Muscle layer of duodenum (tissue), 2 donors: ENCODE measurements around the gene LRPPRC.

ENCODE experiments used
- H3K27ac ChIP-seq: one replicate; pipeline ENCODE4 v1.7.0; 2013; ENCODE audit warnings: mild to moderate bottlenecking, low read length
- H3K27me3 ChIP-seq: one replicate; pipeline ENCODE4 v1.7.0; 2013; ENCODE audit warnings: low read depth, mild to moderate bottlenecking, control low read depth, low read length
- H3K36me3 ChIP-seq, 2 donors: one replicate each; pipeline ENCODE4 v1.7.0; 2013; ENCODE audit warnings: low read length in 2 of 2, control low read depth in 1 of 2, mild to moderate bottlenecking in 1 of 2; ENCODE audit not compliant: insufficient read depth in 2 of 2, control insufficient read depth in 1 of 2
- H3K4me1 ChIP-seq, 2 donors: one replicate each; pipeline ENCODE4 v1.7.0; 2013; ENCODE audit warnings: low read length in 2 of 2, mild to moderate bottlenecking in 2 of 2, control low read depth in 1 of 2, moderate library complexity in 1 of 2; ENCODE audit not compliant: insufficient read depth in 2 of 2, control insufficient read depth in 1 of 2
- H3K4me3 ChIP-seq, 2 donors: one replicate each; pipeline ENCODE4 v1.7.0; 2013; ENCODE audit warnings: low read length in 2 of 2, low read depth in 1 of 2, mild to moderate bottlenecking in 1 of 2
- H3K9me3 ChIP-seq, 2 donors: one replicate each; pipeline ENCODE4 v1.7.0; 2013; ENCODE audit warnings: low read length in 2 of 2, control low read depth in 1 of 2, mild to moderate bottlenecking in 1 of 2; ENCODE audit not compliant: control insufficient read depth in 1 of 2
- donor health status: healthy.

Gene LRPPRC

GRCh38 chr2:44009136-44009735 lies 13.4 kb upstream of the LRPPRC start:
- Histone ChIP-seq H3K4me3 (no peak overlapping the region), H3K36me3 (no peaks in the 10 kb centered on the region), H3K27ac (no peak overlapping the region), H3K4me1 (no peaks in the 10 kb centered on the region), H3K27me3 (no peaks in the 10 kb centered on the region), H3K9me3 (no peaks in the 10 kb centered on the region)

GRCh38 chr2:44005846-44006245 lies 10.1 kb upstream of the LRPPRC start:
- Histone ChIP-seq H3K4me3 (no peak overlapping the region), H3K27ac (no peak overlapping the region), H3K9me3 (no peaks in the 10 kb centered on the region), H3K4me1 (no peaks in the 10 kb centered on the region), H3K27me3 (no peaks in the 10 kb centered on the region), H3K36me3 (no peaks in the 10 kb centered on the region)

GRCh38 chr2:44004735-44005602 lies 9.2 kb upstream of the LRPPRC start:
- no peaks in the 10 kb centered on the region for H3K36me3 ChIP-seq
- H3K4me1 ChIP-seq: no peaks in the 10 kb centered on the region
- no peaks in the 10 kb centered on the region for H3K9me3 ChIP-seq
- no peak overlapping the region for H3K4me3 ChIP-seq
- H3K27ac ChIP-seq: no peak overlapping the region
- H3K27me3 ChIP-seq: no peaks in the 10 kb centered on the region

- Histone ChIP-seq H3K27me3 (no peaks in the 10 kb centered on the region), H3K9me3 (no peaks in the 10 kb centered on the region), H3K36me3 (no peaks in the 10 kb centered on the region), H3K4me3 (no peak overlapping the region), H3K4me1 (no peaks in the 10 kb centered on the region), H3K27ac (no peak overlapping the region)
Observed at GRCh38 chr2:44001716-44002115, 5.9 kb upstream of the LRPPRC start.

GRCh38 chr2:43998263-43998662 lies 2.5 kb upstream of the LRPPRC start:
- Histone ChIP-seq H3K4me1 (peaks cover 0 to 19% of the 10 kb centered on the region in 2 donors), H3K27me3 (no peaks in the 10 kb centered on the region), H3K27ac (no peak overlapping the region), H3K36me3 (no peaks in the 10 kb centered on the region), H3K4me3 (no peak overlapping the region), H3K9me3 (no peaks in the 10 kb centered on the region)

GRCh38 chr2:43993437-43993836 lies 2.4 kb downstream of the LRPPRC start:
- H3K4me1 ChIP-seq: peaks cover 0 to 32% of the 10 kb centered on the region in 2 donors
- no peaks in the 10 kb centered on the region for H3K27me3 ChIP-seq
- H3K4me3 ChIP-seq: no peak overlapping the region
- no peak overlapping the region for H3K27ac ChIP-seq
- peaks cover 11 to 15% of the 10 kb centered on the region in 2 donors for H3K36me3 ChIP-seq
- H3K9me3 ChIP-seq: no peaks in the 10 kb centered on the region

GRCh38 chr2:43989545-43989944 lies 6.2 kb downstream of the LRPPRC start:
- peaks cover 11 to 15% of the 10 kb centered on the region in 2 donors for H3K36me3 ChIP-seq
- peaks cover 0 to 25% of the 10 kb centered on the region in 2 donors for H3K4me1 ChIP-seq
- no peaks in the 10 kb centered on the region for H3K27me3 ChIP-seq

GRCh38 chr2:43986600-43986999 lies 9.2 kb downstream of the LRPPRC start:
- no peak overlapping the region for H3K27ac ChIP-seq
- peaks cover 3 to 7% of the 10 kb centered on the region in 2 donors for H3K36me3 ChIP-seq
- no peaks in the 10 kb centered on the region for H3K9me3 ChIP-seq
- H3K27me3 ChIP-seq: no peaks in the 10 kb centered on the region
- H3K4me1 ChIP-seq: no peaks in the 10 kb centered on the region
- no peak overlapping the region for H3K4me3 ChIP-seq

More at GRCh38 chr2:43989545-43989944, 6.2 kb downstream of the LRPPRC start:
- H3K9me3 ChIP-seq: no peaks in the 10 kb centered on the region
- H3K27ac ChIP-seq: no peak overlapping the region
- H3K4me3 ChIP-seq: no peak overlapping the region

GRCh38 chr2:43985359-43985758 lies 10.4 kb downstream of the LRPPRC start:
- Histone ChIP-seq H3K27me3 (no peaks in the 10 kb centered on the region), H3K4me1 (no peaks in the 10 kb centered on the region), H3K9me3 (no peaks in the 10 kb centered on the region), H3K27ac (no peak overlapping the region), H3K36me3 (peaks cover 0 to 18% of the 10 kb centered on the region in 2 donors), H3K4me3 (no peak overlapping the region)

GRCh38 chr2:43984533-43984932 lies 11.3 kb downstream of the LRPPRC start:
- peaks cover 5 to 18% of the 10 kb centered on the region in 2 donors for H3K36me3 ChIP-seq
- no peaks in the 10 kb centered on the region for H3K4me1 ChIP-seq
- no peaks in the 10 kb centered on the region for H3K27me3 ChIP-seq

GRCh38 chr2:43980902-43981301 lies 14.9 kb downstream of the LRPPRC start:
- no peaks in the 10 kb centered on the region for H3K4me1 ChIP-seq
- H3K36me3 ChIP-seq: peaks cover 17 to 33% of the 10 kb centered on the region in 2 donors
- H3K4me3 ChIP-seq: no peak overlapping the region

More at GRCh38 chr2:43984533-43984932, 11.3 kb downstream of the LRPPRC start:
- H3K9me3 ChIP-seq: no peaks in the 10 kb centered on the region
- H3K27ac ChIP-seq: no peak overlapping the region
- no peak overlapping the region for H3K4me3 ChIP-seq

More at GRCh38 chr2:43980902-43981301, 14.9 kb downstream of the LRPPRC start:
- Histone ChIP-seq H3K27ac (no peak overlapping the region), H3K9me3 (no peaks in the 10 kb centered on the region), H3K27me3 (no peaks in the 10 kb centered on the region)
